Panc1 (cell line): ENCODE measurements around the gene MEX3C.

Experiments
- CTCF ChIP-seq: fragments of 450-650 bp; IDR thresholded peaks from 2 replicates; pipeline ENCODE4 v1.5.1; 2017; ENCODE audit warnings: mild to moderate bottlenecking
- POLR2AphosphoS5 ChIP-seq: IDR thresholded peaks from 2 replicates; pipeline ENCODE4 v1.6.1; 2012; ENCODE audit warnings: mild to moderate bottlenecking, low read depth, low read length, moderate library complexity
- REST ChIP-seq, 2 experiments: IDR thresholded peaks; 2 replicates each; pipeline ENCODE4 v1.6.1; 2011 to 2012; ENCODE audit warnings: low read depth in 2 of 2, control low read depth in 1 of 2, low read length in 1 of 2, mild to moderate bottlenecking in 1 of 2, moderate library complexity in 1 of 2; ENCODE audit not compliant: insufficient read depth in 1 of 2

GRCh38 chr18:51234117-51235008 is 36.9 kb upstream of the MEX3C start:
- TF ChIP-seq POLR2AphosphoS5 (no peak), REST (IDR thresholded peaks at IDR 0.05; ENCODE audit: insufficient read depth in 1 of 2, low read depth in 2 of 2, low read length in 1 of 2) (no peak), CTCF (no peak)
